Gastrocnemius medialis (tissue), 4 donors: Measurements from ENCODE around the gene KCNIP3.

ENCODE experiments used
- POLR2A ChIP-seq, 2 donors: fragments of 450-650 bp; IDR thresholded peaks; one replicate each; pipeline ENCODE4 v1.6.1; 2017; ENCODE audit warnings: antibody characterized with exemption in 2 of 2, mild to moderate bottlenecking in 2 of 2, moderate library complexity in 2 of 2
- TF ChIP-seq, protein P1 (sequence below), 5 experiments: fragments of 450-650 bp in 3 of 5; fragments of 200-600 bp in 2 of 5; sonication (generic) in 2 of 5; IDR thresholded peaks in 4 of 5; conservative IDR thresholded peaks in 1 of 5; 1 replicate in 4 of 5; 2 replicates in 1 of 5; pipeline ENCODE4 v1.5.1; 2016 to 2019; ENCODE audit warnings: antibody characterized with exemption in 5 of 5, mild to moderate bottlenecking in 3 of 5, moderate library complexity in 3 of 5

DNA sequence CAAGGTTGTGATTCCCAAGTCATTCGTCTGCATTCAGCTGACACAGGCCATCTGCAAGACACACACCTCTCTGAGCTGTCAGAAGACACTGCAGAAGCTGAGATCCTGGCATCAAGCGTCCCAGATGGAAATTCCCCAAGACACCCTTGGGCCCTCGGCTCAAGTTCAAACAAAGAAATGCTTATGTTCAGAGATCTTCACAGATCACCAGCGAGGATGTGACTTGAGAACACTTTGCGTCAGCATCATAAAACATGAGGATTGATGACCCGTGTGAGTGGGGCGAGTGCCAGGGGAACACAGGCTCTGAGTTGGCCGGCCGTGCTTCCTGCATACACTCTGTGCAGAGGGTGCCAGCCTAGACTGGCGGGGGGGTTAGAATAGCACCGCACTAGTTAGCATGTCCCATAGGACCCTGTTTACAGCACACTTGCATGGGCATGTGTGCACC is 36.8 kb downstream of the KCNIP3 start:
- TF ChIP-seq POLR2A (IDR thresholded peaks at IDR 0.05), result no peak
- TF ChIP-seq, protein P1, sequence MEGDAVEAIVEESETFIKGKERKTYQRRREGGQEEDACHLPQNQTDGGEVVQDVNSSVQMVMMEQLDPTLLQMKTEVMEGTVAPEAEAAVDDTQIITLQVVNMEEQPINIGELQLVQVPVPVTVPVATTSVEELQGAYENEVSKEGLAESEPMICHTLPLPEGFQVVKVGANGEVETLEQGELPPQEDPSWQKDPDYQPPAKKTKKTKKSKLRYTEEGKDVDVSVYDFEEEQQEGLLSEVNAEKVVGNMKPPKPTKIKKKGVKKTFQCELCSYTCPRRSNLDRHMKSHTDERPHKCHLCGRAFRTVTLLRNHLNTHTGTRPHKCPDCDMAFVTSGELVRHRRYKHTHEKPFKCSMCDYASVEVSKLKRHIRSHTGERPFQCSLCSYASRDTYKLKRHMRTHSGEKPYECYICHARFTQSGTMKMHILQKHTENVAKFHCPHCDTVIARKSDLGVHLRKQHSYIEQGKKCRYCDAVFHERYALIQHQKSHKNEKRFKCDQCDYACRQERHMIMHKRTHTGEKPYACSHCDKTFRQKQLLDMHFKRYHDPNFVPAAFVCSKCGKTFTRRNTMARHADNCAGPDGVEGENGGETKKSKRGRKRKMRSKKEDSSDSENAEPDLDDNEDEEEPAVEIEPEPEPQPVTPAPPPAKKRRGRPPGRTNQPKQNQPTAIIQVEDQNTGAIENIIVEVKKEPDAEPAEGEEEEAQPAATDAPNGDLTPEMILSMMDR (IDR thresholded peaks at IDR 0.05 in 4 of 5, conservative IDR thresholded peaks at IDR 0.05 in 1 of 5), result no peak
